WTC11 (cell line): Measurements from ENCODE around the gene MAP3K7. TPM values are rescaled to one million over a fixed set of nuclear protein-coding genes. Genes with fewer than 3 reads are reported as not detected.
A peak's percentile ranks its signal among the peaks of the same experiment; 100 is the strongest.

Source experiments
- ATAC-seq: fragments of 200-7000 bp; cut with Tn5 transposase; 2 replicates; pipeline ENCODE4 v1.10.0; 2021; ENCODE audit warnings: mild to moderate bottlenecking, moderate library complexity
- CTCF ChIA-PET: fragments of 300-600 bp; sonication (Branson Sonifier 250); formaldehyde crosslinking; loops from one replicate; lab custom pipeline; 2021; ENCODE audit warnings: antibody characterized with exemption; lab: Charles Lee
- POLR2A ChIA-PET: fragments of 350-600 bp; sonication (Branson Sonifier 250); formaldehyde crosslinking; loops from one replicate; lab custom pipeline; 2021; ENCODE audit warnings: antibody characterized with exemption; lab: Charles Lee
- DNase-seq: peaks from one replicate; pipeline ENCODE4 v3.0.0; 2021; ENCODE audit warnings: low spot score
- H3K27ac Mint-ChIP-seq: 2 replicates; pipeline ENCODE4 v1.8.0; 2021; ENCODE audit warnings: mixed read lengths
- H3K27me3 Mint-ChIP-seq: 2 replicates; pipeline ENCODE4 v1.8.0; 2021; ENCODE audit warnings: low read depth, mild to moderate bottlenecking, moderate library complexity, mixed read lengths
- H3K36me3 Mint-ChIP-seq: 2 replicates; pipeline ENCODE4 v1.8.0; 2021; ENCODE audit warnings: mixed read lengths
- H3K4me1 Mint-ChIP-seq: 2 replicates; pipeline ENCODE4 v1.8.0; 2022; ENCODE audit warnings: mixed read lengths
- H3K4me3 Mint-ChIP-seq: 2 replicates; pipeline ENCODE4 v1.8.0; 2021; ENCODE audit warnings: mild to moderate bottlenecking, moderate library complexity, mixed read lengths
- H3K9me3 Mint-ChIP-seq: 2 replicates; pipeline ENCODE4 v1.8.0; 2021; ENCODE audit warnings: mixed read lengths
- CBFB ChIP-seq: sonication (generic); formaldehyde crosslinking; IDR thresholded peaks from 2 replicates; pipeline ENCODE4 v1.8.1; 2022; ENCODE audit warnings: mild to moderate bottlenecking, low read depth, missing genetic modification reagents
- ETV6 ChIP-seq: sonication (generic); formaldehyde crosslinking; IDR thresholded peaks from 2 replicates; pipeline ENCODE4 v1.8.1; 2022; ENCODE audit warnings: mild to moderate bottlenecking, missing genetic modification reagents
- GRHL2 ChIP-seq: fragments of 250-450 bp; sonication (Bioruptor Pico); IDR thresholded peaks from 2 replicates; pipeline ENCODE4 v1.8.0; 2022; ENCODE audit warnings: mild to moderate bottlenecking, moderate library complexity; ENCODE audit not compliant: insufficient replicate concordance, severe bottlenecking
- JAZF1 ChIP-seq: fragments of 250-450 bp; sonication (Bioruptor Pico); IDR thresholded peaks from 2 replicates; pipeline ENCODE4 v1.9.0; 2021; ENCODE audit warnings: moderate library complexity, mild to moderate bottlenecking, inconsistent platforms
- KAT7 ChIP-seq: sonication (generic); formaldehyde crosslinking; IDR thresholded peaks from 2 replicates; pipeline ENCODE4 v1.8.1; 2023; ENCODE audit warnings: missing genetic modification reagents, mild to moderate bottlenecking, borderline replicate concordance
- NFATC4 ChIP-seq: fragments of 250-450 bp; sonication (Bioruptor Pico); IDR thresholded peaks from 2 replicates; pipeline ENCODE4 v1.9.0; 2021; ENCODE audit warnings: mild to moderate bottlenecking
- NFE2L1 ChIP-seq: sonication (generic); formaldehyde crosslinking; IDR thresholded peaks from 2 replicates; pipeline ENCODE4 v1.8.1; 2023; ENCODE audit warnings: missing genetic modification reagents
- NR1H2 ChIP-seq: sonication (generic); formaldehyde crosslinking; IDR thresholded peaks from 2 replicates; pipeline ENCODE4 v1.9.0; 2021; ENCODE audit warnings: mild to moderate bottlenecking, moderate library complexity, missing genetic modification reagents
- RELA ChIP-seq: sonication (generic); formaldehyde crosslinking; IDR thresholded peaks from 2 replicates; pipeline ENCODE4 v1.8.1; 2022; ENCODE audit warnings: missing genetic modification reagents, mild to moderate bottlenecking, borderline replicate concordance
- SMAD3 ChIP-seq: sonication (generic); formaldehyde crosslinking; IDR thresholded peaks from 2 replicates; pipeline ENCODE4 v1.8.0; 2022; ENCODE audit warnings: missing genetic modification reagents, mild to moderate bottlenecking, borderline replicate concordance
- SOX15 ChIP-seq: fragments of 250-450 bp; sonication (Bioruptor Pico); IDR thresholded peaks from 2 replicates; pipeline ENCODE4 v1.9.0; 2021; ENCODE audit warnings: mild to moderate bottlenecking
- SP1 ChIP-seq: sonication (generic); formaldehyde crosslinking; conservative IDR thresholded peaks from 2 replicates; pipeline ENCODE4 v1.8.1; 2022; ENCODE audit warnings: missing genetic modification reagents
- TEAD1 ChIP-seq: sonication (generic); formaldehyde crosslinking; IDR thresholded peaks from 2 replicates; pipeline ENCODE4 v1.8.0; 2022; ENCODE audit warnings: mild to moderate bottlenecking, missing genetic modification reagents
- TEAD4 ChIP-seq: sonication (generic); formaldehyde crosslinking; IDR thresholded peaks from 2 replicates; pipeline ENCODE4 v1.8.0; 2022; ENCODE audit warnings: mild to moderate bottlenecking, missing genetic modification reagents
- total RNA-seq: library from RNA; stranded (reverse); gene quantifications from 3 replicates; pipeline ENCODE4 v1.2.3, GENCODE V29; 2021
- TF ChIP-seq, protein P1 (sequence below): sonication (generic); formaldehyde crosslinking; IDR thresholded peaks from 2 replicates; pipeline ENCODE4 v1.8.0; 2022; ENCODE audit warnings: mild to moderate bottlenecking, missing genetic modification reagents
- TF ChIP-seq, protein P2 (sequence below): sonication (generic); formaldehyde crosslinking; IDR thresholded peaks from 2 replicates; pipeline ENCODE4 v1.8.0; 2022; ENCODE audit warnings: mild to moderate bottlenecking, missing genetic modification reagents
- TF ChIP-seq, protein P3 (sequence below): sonication (generic); formaldehyde crosslinking; IDR thresholded peaks from 2 replicates; pipeline ENCODE4 v1.8.1; 2023; ENCODE audit warnings: mild to moderate bottlenecking, missing genetic modification reagents
- TF ChIP-seq, protein P4 (sequence below): sonication (generic); formaldehyde crosslinking; IDR thresholded peaks from 2 replicates; pipeline ENCODE4 v1.8.1; 2023; ENCODE audit warnings: mild to moderate bottlenecking, moderate library complexity, missing genetic modification reagents
- TF ChIP-seq, protein P5 (sequence below): sonication (generic); formaldehyde crosslinking; IDR thresholded peaks from 2 replicates; pipeline ENCODE4 v1.8.1; 2022; ENCODE audit warnings: low read depth, missing genetic modification reagents, borderline replicate concordance
- TF ChIP-seq, protein P6 (sequence below): fragments of 250-450 bp; sonication (Bioruptor Pico); IDR thresholded peaks from 2 replicates; pipeline ENCODE4 v1.8.0; 2021; ENCODE audit warnings: mild to moderate bottlenecking
- TF ChIP-seq, protein P7 (sequence below): sonication (generic); formaldehyde crosslinking; IDR thresholded peaks from 2 replicates; pipeline ENCODE4 v1.8.1; 2022; ENCODE audit warnings: missing genetic modification reagents, borderline replicate concordance

Gene MAP3K7
- total RNA-seq, 1 experiment from 2014 or later = 36.7 TPM

DNA sequence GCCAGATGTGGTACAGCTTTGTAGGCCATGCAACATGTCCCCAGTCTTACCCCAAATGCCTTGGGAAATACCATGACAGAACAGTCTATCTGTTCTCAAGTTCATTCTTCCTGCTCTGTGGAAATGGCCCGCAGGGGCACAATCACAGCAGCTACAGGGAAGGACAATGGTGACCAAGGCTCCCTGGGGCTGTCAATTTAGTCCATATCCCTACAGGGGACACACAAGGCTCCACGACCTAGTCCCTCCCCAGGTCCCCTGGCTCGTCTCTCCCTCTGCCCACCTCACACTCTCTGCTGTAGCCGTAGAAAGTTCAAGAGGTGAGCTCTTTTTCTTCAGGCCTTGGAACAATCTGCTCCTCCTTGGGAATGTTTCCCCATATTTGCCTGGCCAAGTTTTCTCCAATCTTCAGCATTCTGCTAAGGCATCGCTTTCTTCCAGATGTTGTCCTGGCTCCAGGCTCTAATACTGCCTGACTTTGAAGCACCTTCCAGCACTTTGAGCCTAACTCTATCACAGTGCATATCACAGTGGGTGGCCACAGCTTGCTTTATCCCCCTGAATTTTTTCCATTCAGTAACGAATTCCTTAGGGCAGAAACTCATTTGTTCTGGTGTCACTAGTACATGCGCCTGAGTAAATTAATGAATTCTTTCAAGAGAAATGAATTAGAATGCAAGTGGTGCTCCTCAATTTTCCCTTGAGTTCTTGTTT is 92.6 kb downstream of the MAP3K7 start:
- TF ChIP-seq TEAD4 (CRISPR knock-in tag) (peak; percentile 30; the same call in 1 of the 2 replicates), ETV6 (CRISPR knock-in tag) (peak; percentile 35; the same call in 1 of the 2 replicates), TEAD1 (CRISPR knock-in tag) (peak; percentile 86; the same call in 1 of the 2 replicates), NFATC4 (CRISPR knock-in tag) (no peak)
- TF ChIP-seq, protein P1, sequence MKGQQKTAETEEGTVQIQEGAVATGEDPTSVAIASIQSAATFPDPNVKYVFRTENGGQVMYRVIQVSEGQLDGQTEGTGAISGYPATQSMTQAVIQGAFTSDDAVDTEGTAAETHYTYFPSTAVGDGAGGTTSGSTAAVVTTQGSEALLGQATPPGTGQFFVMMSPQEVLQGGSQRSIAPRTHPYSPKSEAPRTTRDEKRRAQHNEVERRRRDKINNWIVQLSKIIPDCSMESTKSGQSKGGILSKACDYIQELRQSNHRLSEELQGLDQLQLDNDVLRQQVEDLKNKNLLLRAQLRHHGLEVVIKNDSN (CRISPR knock-in tag) = no peak
- TF ChIP-seq, protein P2, sequence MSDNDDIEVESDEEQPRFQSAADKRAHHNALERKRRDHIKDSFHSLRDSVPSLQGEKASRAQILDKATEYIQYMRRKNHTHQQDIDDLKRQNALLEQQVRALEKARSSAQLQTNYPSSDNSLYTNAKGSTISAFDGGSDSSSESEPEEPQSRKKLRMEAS (CRISPR knock-in tag) = 0 out of 2 replicates have a peak, but pooled peaks have one; percentile 28
- ChIA-PET POLR2A (no interaction called here), CTCF (interaction anchor here (0.8 to 3.8 kb wide), 5 partner anchors 13 to 209 kb away, joined by 3 to 30 read pairs (median 3); no protein-coding TSS in a partner anchor)
- DNase-seq (peak; percentile 62), ATAC-seq (peak; percentile 61)
- H3K36me3 Mint-ChIP-seq = no peaks in the 10 kb centered on the region
- H3K4me1 Mint-ChIP-seq = peaks cover 64% of the 10 kb centered on the region
- H3K27ac Mint-ChIP-seq = peak overlapping the region; percentile 93
- H3K9me3 Mint-ChIP-seq = peaks cover 7% of the 10 kb centered on the region
- H3K4me3 Mint-ChIP-seq = peak overlapping the region; percentile 45
- no peaks in the 10 kb centered on the region for H3K27me3 Mint-ChIP-seq

DNA sequence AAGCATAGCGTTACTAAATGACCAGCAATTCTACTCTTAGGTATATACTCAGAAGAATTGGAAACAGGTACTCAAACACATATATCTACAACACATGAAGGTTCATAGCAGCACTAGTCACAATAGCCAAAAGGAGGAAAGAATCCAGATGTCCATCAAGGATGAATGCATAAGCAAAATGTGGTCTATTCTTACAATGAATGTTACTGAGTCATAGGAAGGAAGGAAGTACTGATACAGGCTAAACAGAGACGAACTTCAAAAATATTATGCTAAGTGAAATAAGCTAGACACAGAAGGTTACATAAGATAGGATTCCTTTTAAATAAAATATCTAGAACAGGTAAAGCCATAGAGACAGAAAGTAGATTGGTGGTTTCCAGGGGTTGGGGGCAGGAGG is 93.5 kb downstream of the MAP3K7 start:
- DNase-seq = no peak
- Mint-ChIP-seq H3K4me3 (no peak overlapping the region), H3K27ac (peak overlapping the region; percentile 93), H3K9me3 (peaks cover 7% of the 10 kb centered on the region), H3K4me1 (peaks cover 61% of the 10 kb centered on the region), H3K27me3 (no peaks in the 10 kb centered on the region), H3K36me3 (no peaks in the 10 kb centered on the region)
- ChIA-PET CTCF (interaction anchor here (1.0 to 3.8 kb wide), 4 partner anchors 12 to 16 kb away, joined by 3 to 30 read pairs (median 4); no protein-coding TSS in a partner anchor), POLR2A (no interaction called here)
- no peak for ATAC-seq
- no peak for TF ChIP-seq SP1 (CRISPR knock-in tag)
- TF ChIP-seq, all 79 proteins: peak for 0

DNA sequence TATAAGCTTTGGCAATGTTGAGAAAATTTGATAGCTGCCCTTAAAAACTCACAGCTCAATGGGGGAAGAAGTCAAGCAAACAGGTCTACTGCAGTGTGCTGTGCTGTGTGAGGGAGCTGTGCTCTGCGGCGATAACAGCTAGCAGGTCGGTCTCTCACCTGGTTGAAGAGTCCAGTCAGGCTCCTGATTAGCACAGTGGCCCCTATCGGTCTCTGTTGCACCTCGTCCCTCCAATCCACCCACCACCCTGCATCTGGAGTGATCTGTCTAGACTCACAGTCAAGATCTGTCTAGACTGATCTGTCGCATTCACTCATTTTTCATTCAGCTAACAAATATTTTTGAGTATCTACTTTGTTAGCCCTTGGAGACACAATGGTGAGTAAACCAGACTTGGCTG is 94.1 kb downstream of the MAP3K7 start:
- H3K27me3 Mint-ChIP-seq = no peaks in the 10 kb centered on the region
- no peak for ATAC-seq
- H3K4me3 Mint-ChIP-seq = no peak overlapping the region
- CTCF ChIA-PET = interaction anchor here (1.0 to 3.8 kb wide), 4 partner anchors 14 to 552 kb away, joined by 3 to 30 read pairs (median 3); no protein-coding TSS in a partner anchor
- peaks cover 7% of the 10 kb centered on the region for H3K9me3 Mint-ChIP-seq
- POLR2A ChIA-PET = no interaction called here
- no peak overlapping the region for H3K27ac Mint-ChIP-seq
- H3K36me3 Mint-ChIP-seq = no peaks in the 10 kb centered on the region; the same call in 1 of the 2 replicates
- peaks cover 61% of the 10 kb centered on the region for H3K4me1 Mint-ChIP-seq
- no peak for DNase-seq
- TF ChIP-seq CBFB (CRISPR knock-in tag) (no peak), ETV6 (CRISPR knock-in tag) (no peak), NR1H2 (no peak), KAT7 (CRISPR knock-in tag) (no peak), GRHL2 (CRISPR knock-in tag) (no peak), SOX15 (CRISPR knock-in tag) (no peak), RELA (CRISPR knock-in tag) (no peak), SMAD3 (CRISPR knock-in tag) (no peak), NFE2L1 (CRISPR knock-in tag) (no peak), JAZF1 (CRISPR knock-in tag) (no peak)
- TF ChIP-seq, protein P3, sequence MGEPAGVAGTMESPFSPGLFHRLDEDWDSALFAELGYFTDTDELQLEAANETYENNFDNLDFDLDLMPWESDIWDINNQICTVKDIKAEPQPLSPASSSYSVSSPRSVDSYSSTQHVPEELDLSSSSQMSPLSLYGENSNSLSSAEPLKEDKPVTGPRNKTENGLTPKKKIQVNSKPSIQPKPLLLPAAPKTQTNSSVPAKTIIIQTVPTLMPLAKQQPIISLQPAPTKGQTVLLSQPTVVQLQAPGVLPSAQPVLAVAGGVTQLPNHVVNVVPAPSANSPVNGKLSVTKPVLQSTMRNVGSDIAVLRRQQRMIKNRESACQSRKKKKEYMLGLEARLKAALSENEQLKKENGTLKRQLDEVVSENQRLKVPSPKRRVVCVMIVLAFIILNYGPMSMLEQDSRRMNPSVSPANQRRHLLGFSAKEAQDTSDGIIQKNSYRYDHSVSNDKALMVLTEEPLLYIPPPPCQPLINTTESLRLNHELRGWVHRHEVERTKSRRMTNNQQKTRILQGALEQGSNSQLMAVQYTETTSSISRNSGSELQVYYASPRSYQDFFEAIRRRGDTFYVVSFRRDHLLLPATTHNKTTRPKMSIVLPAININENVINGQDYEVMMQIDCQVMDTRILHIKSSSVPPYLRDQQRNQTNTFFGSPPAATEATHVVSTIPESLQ (CRISPR knock-in tag) = no peak
- TF ChIP-seq, protein P4, sequence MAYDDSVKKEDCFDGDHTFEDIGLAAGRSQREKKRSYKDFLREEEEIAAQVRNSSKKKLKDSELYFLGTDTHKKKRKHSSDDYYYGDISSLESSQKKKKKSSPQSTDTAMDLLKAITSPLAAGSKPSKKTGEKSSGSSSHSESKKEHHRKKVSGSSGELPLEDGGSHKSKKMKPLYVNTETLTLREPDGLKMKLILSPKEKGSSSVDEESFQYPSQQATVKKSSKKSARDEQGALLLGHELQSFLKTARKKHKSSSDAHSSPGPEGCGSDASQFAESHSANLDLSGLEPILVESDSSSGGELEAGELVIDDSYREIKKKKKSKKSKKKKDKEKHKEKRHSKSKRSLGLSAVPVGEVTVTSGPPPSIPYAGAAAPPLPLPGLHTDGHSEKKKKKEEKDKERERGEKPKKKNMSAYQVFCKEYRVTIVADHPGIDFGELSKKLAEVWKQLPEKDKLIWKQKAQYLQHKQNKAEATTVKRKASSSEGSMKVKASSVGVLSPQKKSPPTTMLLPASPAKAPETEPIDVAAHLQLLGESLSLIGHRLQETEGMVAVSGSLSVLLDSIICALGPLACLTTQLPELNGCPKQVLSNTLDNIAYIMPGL (CRISPR knock-in tag) = no peak
- TF ChIP-seq, protein P5, sequence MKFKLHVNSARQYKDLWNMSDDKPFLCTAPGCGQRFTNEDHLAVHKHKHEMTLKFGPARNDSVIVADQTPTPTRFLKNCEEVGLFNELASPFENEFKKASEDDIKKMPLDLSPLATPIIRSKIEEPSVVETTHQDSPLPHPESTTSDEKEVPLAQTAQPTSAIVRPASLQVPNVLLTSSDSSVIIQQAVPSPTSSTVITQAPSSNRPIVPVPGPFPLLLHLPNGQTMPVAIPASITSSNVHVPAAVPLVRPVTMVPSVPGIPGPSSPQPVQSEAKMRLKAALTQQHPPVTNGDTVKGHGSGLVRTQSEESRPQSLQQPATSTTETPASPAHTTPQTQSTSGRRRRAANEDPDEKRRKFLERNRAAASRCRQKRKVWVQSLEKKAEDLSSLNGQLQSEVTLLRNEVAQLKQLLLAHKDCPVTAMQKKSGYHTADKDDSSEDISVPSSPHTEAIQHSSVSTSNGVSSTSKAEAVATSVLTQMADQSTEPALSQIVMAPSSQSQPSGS (CRISPR knock-in tag) = no peak
- TF ChIP-seq, protein P6, sequence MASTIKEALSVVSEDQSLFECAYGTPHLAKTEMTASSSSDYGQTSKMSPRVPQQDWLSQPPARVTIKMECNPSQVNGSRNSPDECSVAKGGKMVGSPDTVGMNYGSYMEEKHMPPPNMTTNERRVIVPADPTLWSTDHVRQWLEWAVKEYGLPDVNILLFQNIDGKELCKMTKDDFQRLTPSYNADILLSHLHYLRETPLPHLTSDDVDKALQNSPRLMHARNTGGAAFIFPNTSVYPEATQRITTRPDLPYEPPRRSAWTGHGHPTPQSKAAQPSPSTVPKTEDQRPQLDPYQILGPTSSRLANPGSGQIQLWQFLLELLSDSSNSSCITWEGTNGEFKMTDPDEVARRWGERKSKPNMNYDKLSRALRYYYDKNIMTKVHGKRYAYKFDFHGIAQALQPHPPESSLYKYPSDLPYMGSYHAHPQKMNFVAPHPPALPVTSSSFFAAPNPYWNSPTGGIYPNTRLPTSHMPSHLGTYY (CRISPR knock-in tag) = no peak
- TF ChIP-seq, protein P7, sequence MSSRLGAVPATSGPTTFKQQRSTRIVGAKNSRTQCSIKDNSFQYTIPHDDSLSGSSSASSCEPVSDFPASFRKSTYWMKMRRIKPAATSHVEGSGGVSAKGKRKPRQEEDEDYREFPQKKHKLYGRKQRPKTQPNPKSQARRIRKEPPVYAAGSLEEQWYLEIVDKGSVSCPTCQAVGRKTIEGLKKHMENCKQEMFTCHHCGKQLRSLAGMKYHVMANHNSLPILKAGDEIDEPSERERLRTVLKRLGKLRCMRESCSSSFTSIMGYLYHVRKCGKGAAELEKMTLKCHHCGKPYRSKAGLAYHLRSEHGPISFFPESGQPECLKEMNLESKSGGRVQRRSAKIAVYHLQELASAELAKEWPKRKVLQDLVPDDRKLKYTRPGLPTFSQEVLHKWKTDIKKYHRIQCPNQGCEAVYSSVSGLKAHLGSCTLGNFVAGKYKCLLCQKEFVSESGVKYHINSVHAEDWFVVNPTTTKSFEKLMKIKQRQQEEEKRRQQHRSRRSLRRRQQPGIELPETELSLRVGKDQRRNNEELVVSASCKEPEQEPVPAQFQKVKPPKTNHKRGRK = no peak
